GM21447 (cell line): ENCODE results near the gene YARS1.

Experiments used
- ATAC-seq: cut with Tn5 transposase; IDR thresholded peaks from one replicate; pipeline ENCODE4 v1.9.1; 2021; ENCODE audit not compliant: unreplicated experiment

Gene YARS1

DNA sequence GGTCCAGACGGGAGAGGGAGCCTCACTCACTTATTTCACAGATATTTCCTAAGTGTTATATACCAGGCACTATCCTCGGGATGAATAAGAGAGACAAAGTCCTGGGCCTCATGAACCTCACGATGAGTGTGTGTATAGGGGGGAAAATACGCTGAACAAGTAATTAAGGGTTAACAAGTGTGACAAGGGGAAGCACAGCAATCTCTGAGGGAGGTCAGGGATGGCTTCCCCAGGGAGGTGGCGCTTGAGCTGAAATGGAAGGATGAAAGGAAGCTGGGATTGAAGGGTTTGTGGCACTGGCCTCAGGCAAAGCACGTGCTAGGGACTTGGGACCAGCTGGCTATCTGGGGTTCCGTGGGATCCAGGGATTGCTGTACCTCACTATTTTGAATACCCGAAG, 68.2 kb downstream of the YARS1 start:
- ATAC-seq, result no peak

- no peak for ATAC-seq
These were observed 68.8 kb downstream of the YARS1 start for GRCh38 chr1:32748348-32748747.

GRCh38 chr1:32746130-32746529, 71.0 kb downstream of the YARS1 start:
- ATAC-seq, result no peak

DNA sequence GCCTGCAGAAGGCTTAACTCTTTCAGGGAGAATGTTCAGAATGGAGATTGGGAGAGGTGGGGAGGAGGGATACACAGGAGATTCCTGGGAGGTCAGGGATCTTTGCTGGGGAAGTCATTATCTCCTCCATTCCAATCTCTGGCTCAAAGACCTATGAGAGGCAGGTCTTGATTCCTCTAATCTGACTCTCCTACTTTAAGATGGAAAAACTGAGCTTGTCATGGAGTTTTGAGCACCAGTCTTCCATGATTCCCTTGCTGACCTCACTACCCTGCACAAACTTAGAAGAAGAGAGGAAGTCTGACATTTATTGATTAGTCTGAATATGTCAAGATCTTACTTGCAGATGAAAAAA, 73.1 kb downstream of the YARS1 start:
- ATAC-seq, result no peak

DNA sequence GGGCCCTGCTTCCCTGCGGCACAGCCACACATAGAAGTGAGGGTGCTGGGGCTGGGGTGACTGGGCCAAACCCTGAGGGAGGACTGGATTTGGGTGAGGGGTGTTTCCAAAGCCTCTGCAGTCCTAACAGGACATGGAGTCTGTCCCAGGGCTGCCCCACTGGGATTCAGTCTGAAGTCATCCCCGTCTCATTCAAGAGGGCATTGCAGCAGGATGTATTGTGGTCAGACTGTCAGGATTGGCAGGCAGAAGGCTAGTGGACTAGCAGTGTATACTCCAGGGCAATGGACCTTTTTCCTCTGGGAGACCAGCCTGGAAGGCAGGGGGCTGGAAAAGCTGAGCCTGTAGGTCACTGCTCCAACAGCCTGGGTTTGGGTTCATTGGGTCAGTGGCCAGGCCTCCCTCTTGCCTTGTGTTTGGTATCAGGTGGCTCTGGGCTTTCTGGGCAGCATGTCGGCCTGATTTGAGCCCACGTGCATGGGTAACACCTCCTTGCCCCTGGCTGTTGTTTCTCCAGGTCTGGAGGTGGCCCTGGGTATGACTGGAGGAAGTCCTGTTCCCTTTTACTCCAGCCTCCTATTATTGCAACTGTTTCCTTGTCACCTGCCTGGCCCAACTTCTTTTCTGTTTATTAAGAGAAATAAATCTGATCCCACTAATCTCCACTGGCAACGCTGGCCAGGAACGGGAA, 73.6 kb downstream of the YARS1 start:
- no peak for ATAC-seq

DNA sequence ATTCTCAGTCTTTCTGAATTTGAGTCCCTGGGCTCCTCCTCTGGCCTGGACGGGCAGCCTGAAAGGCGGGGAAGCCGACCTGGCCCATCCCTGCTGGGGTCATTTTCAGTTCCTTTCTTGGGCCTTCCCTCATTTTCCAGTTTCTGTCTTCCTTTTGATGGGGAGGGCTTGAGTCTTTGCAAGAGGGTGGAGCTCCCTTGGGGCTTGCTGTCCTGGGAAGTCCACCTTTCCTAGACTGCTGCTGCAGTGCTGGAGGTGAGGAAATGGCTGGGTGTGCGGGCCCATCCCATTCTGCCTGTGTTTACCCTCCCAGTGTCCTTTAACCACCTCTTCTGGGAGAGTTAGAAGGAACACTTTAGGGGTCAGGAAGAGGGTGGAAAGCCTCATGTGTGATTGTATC, 74.2 kb downstream of the YARS1 start:
- ATAC-seq, result no peak

DNA sequence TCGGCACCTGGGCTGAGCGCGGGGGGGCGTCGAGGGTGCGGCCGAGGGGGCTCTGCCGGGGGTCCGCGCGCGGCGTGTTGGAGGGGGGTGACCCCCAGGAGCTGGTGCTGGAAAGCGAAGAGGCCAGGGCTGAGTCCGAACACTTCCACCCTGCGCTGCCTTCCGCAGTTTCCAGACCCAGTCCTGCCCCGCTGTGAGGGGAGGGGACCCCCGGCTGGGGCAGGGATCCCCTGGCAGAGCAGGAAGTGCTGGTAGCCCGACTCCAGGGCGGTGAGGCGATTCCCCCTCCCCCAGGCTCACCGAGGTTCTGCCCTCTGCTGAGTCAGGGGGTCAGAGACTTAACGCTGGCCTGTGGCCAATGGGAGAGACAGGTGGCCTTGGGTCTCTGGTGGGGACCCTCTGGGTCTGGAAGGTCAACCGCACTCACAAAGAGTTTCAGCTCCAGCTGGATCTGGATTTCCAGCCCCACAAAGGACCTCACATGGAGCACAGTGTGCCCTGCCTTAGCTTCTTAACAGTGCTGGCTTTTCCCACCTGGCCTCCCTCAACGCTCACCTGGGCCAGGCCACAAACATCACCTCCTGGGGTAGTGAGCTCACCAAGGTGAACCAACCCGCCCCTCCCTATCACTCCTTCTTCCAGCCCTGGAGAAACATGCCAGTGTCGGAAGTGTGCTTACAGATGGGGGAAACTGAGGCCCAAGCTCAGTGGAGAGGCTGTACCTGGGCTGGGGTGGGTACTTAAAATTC, 74.8 kb downstream of the YARS1 start:
- no peak for ATAC-seq

DNA sequence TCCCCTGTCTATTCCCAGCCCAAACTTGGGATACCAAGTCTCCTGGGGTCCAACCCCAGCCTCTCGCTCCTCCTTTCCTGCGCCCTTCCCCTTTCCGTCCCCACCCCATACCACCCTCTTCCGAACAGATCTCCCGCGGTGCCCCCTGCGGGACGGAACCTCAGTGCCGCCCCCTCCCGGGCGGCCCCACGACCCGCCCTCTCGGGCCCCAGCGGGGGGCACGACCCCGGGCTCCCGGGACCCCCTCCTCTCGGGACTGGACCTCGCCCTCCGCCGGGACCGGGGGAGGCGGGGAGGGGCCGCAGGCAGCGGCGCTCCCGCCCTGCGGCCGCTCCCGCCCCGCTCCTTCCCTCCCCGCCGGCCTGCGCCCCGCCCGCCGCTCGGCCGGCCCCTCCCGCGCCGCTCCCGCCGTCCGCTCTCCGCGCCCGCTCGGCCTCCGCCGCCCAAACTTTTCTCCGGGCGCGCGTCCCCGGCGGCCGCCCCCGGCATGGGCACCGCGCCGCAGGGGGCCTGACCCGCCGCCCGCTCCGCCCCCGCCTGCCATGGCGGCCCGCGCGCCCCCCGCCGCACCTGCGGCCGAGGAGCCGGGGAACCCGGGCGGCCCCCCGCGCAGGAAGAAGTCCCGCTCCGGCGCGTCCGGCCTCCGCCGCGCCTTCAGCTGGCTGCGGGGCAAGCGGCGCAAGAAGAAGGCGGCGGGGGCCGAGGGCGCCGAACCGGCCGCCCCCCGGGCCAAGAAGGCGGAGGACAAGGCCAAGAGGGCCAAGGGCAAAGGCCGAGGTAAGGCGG, 75.6 kb downstream of the YARS1 start:
- no peak for ATAC-seq

GRCh38 chr1:32741059-32741412, 76.1 kb downstream of the YARS1 start:
- ATAC-seq, result no peak

DNA sequence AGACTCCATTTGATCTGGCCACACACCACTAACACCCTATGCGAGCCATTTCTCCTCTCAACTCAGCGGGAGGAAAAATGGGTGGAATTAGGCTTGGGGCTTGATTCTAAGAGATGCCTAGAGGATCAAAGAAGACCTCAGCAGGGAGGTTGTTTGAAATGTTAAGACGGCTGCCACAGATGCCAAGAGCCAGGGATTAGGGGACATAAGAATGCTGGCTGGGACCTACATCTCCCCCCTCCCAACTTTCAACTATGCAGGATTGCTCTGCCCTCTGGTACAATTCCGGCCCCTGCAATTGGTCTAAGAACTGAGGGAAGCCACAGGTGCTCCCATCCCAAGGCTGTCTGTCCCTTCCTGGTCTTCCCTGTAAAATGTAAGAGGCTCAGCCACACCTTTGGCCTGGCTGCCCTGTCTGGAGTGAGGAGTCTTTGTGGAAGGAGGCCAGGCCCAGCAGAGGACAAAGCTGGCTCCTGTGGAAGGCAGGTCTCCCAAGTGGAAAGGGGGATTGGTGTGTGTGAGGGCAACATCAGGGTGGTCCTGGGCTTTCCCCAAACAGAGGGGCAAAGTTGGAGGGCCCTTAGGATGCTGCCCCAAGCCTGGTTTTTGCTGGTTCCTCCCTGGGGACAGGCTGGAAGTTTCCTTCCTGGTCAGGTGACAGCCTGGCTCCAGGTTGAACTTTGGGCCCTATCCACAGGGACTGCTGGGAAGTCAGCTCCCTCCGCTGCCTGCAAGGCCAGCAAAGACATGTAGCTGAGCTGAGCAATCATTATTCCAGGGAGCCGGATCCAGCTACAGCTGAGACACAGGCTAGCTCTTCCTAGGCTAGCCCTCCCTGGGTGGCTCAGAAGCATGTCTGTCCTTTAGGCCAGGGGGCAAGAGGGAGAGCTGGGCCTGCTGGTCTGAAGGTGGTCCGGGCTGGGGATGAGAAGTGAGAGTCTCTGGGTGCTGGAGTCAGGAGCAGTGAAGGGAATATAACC, 80.1 kb downstream of the YARS1 start:
- ATAC-seq, result no peak

DNA sequence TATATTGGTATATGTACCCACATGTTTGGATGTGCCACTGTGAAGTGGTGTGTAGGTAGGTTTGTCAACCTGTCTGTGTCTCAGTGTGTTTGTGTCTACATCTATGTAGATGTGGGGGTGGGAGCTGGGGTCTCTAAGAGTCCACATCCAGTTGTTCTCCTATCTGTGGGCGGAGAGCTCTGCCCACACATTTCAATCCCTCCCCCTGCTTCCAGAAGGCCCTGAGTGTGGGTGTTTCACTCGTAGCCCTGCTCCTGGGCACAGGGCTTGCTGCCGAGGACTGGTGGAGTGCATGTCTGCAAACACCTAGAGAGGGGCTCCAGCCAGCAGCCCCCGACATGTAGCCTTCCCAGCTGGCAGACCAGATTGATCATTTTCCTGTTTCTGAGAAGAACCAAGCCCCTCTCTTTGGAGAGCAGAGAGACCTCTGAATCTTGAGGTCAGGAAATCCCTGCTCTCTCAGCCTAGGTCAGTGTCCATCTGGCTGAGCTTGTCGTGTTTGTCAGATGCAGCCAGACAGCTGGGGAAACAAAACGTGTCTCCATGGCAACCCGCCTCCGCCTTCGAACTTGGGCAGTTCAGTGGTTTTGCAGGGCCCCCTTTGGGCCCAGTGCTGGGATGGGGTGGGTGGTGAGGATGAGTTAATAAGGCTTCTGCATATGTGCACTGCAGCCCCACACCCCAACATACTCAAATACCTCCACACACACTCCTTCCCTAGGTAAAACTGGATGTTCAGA, 83.4 kb downstream of the YARS1 start:
- ATAC-seq, result no peak

GRCh38 chr1:32729254-32730046, 87.7 kb downstream of the YARS1 start:
- ATAC-seq, result no peak

GRCh38 chr1:32728413-32729077, 88.6 kb downstream of the YARS1 start:
- ATAC-seq, result no peak

DNA sequence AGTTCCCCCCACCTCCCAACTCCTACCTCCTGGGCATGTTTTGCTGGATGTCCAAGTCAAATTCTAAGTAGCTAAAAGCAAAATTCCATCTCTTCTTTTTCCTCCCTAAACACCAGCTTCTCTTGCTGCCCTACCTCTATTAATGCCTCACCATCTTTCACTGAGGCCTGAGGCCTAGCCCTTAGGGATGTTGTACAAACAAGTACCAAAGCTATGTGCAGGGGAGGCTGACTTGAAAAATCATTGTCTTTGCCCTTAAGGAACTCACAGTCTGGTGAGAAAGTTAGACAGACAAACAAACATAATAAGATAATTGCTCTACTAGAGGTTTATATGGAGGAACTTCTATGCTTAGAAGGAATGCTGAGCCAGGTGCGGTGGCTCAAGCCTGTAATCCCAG, 89.3 kb downstream of the YARS1 start:
- ATAC-seq, result no peak

DNA sequence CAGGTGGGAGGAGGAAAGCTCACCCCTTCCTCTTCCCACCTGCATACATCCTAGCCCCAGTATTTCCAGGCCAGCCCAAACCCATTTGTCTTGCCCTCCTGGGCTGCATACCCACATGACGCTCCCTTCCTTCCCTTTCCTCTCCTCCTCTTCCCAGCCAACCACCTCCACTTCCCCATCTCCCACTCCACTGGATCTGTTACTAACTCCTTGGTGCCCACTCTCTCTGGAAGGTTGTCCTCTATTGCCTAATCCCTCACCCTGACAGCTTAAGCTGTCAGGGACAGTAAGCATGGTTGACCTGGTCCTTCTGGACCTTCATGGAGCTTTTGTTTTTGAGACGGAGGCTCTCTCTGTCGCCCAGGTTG, 91.6 kb downstream of the YARS1 start:
- ATAC-seq, result no peak
